Colonic mucosa (tissue), 4 donors: ENCODE data around the gene CA10. TPM values are rescaled to one million over a fixed set of nuclear protein-coding genes. Genes with fewer than 3 reads are reported as not detected.
A peak's percentile ranks its signal among the peaks of the same experiment; 100 is the strongest.

ENCODE experiments used
- DNase-seq: peaks from one replicate; pipeline ENCODE4 v3.0.0-alpha.2; 2020
- H3K27ac ChIP-seq: fragments of 200-600 bp; one replicate; pipeline ENCODE4 v1.8.0; 2021
- H3K27me3 ChIP-seq: fragments of 200-600 bp; one replicate; pipeline ENCODE4 v1.8.0; 2021
- H3K36me3 ChIP-seq: fragments of 200-600 bp; one replicate; pipeline ENCODE4 v1.8.0; 2021
- H3K4me1 ChIP-seq: fragments of 200-600 bp; one replicate; pipeline ENCODE4 v1.8.0; 2021; ENCODE audit warnings: mild to moderate bottlenecking
- H3K4me3 ChIP-seq: fragments of 200-600 bp; one replicate; pipeline ENCODE4 v1.8.0; 2021
- H3K9ac ChIP-seq, 2 donors: one replicate each; pipeline ENCODE4 v1.7.0; 2013; ENCODE audit warnings: control low read depth in 2 of 2, low read depth in 2 of 2, low read length in 2 of 2
- H3K9me3 ChIP-seq: fragments of 200-600 bp; one replicate; pipeline ENCODE4 v1.8.0; 2021
- intact Hi-C: fragments of 100-400 bp; cut with DNase I; formaldehyde crosslinking; loops from one replicate; pipeline ENCODE4 v1.14.1; 2022
- total RNA-seq, 2 donors: library from RNA; stranded (reverse); fragmentation: NEBNext Ultra II Directional in 1 of 2; extraction: Animal tissue kit (Norgen Biotek cat#: 25700) in 1 of 2; gene quantifications; one replicate each; pipeline ENCODE4 v1.2.1, GENCODE V29; 2021
- TF ChIP-seq, protein P1 (sequence below): fragments of 200-600 bp; IDR thresholded peaks from one replicate; pipeline ENCODE4 v1.8.0; 2022; ENCODE audit warnings: antibody characterized with exemption, mild to moderate bottlenecking
- donor health status: healthy.
- donor health status: DM: no; HTN: no; CAD: no.
- donor health status: DM: no; HTN: no; CAD: no.

CA10 gene
- total RNA-seq, 2 donors from 2014 or later, result 0.27 to 0.52 TPM

- Histone ChIP-seq H3K9me3 (no peaks in the 10 kb centered on the region), H3K9ac (no peak overlapping the region), H3K27me3 (no peaks in the 10 kb centered on the region), H3K36me3 (no peaks in the 10 kb centered on the region), H3K4me1 (no peaks in the 10 kb centered on the region), H3K27ac (no peak overlapping the region), H3K4me3 (no peak overlapping the region)
- TF ChIP-seq, protein P1, sequence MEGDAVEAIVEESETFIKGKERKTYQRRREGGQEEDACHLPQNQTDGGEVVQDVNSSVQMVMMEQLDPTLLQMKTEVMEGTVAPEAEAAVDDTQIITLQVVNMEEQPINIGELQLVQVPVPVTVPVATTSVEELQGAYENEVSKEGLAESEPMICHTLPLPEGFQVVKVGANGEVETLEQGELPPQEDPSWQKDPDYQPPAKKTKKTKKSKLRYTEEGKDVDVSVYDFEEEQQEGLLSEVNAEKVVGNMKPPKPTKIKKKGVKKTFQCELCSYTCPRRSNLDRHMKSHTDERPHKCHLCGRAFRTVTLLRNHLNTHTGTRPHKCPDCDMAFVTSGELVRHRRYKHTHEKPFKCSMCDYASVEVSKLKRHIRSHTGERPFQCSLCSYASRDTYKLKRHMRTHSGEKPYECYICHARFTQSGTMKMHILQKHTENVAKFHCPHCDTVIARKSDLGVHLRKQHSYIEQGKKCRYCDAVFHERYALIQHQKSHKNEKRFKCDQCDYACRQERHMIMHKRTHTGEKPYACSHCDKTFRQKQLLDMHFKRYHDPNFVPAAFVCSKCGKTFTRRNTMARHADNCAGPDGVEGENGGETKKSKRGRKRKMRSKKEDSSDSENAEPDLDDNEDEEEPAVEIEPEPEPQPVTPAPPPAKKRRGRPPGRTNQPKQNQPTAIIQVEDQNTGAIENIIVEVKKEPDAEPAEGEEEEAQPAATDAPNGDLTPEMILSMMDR, result peak; percentile 59
- intact Hi-C loops, result loop anchor here (5.0 kb wide), 1 partner anchor 246 kb away; no protein-coding TSS in a partner anchor
- peak; percentile 72 for DNase-seq
These were observed 297.5 kb downstream of the CA10 start for GRCh38 chr17:51860954-51861561.

GRCh38 chr17:51857052-51857597 lies 301.4 kb downstream of the CA10 start:
- TF ChIP-seq, protein P1, result no peak
- Histone ChIP-seq H3K4me3 (no peak overlapping the region), H3K9me3 (no peaks in the 10 kb centered on the region), H3K36me3 (no peaks in the 10 kb centered on the region), H3K4me1 (no peaks in the 10 kb centered on the region), H3K9ac (no peak overlapping the region), H3K27ac (no peak overlapping the region), H3K27me3 (no peaks in the 10 kb centered on the region)
- intact Hi-C loops, result no loop called here
- DNase-seq, result no peak

GRCh38 chr17:51855806-51856205 lies 302.7 kb downstream of the CA10 start:
- TF ChIP-seq, protein P1, result no peak
- intact Hi-C loops, result no loop called here
- no peaks in the 10 kb centered on the region for H3K4me1 ChIP-seq
- no peak overlapping the region for H3K9ac ChIP-seq
- H3K4me3 ChIP-seq, result no peak overlapping the region
- no peak overlapping the region for H3K27ac ChIP-seq
- no peak for DNase-seq
- H3K27me3 ChIP-seq, result no peaks in the 10 kb centered on the region
- H3K9me3 ChIP-seq, result no peaks in the 10 kb centered on the region
- H3K36me3 ChIP-seq, result no peaks in the 10 kb centered on the region

DNA sequence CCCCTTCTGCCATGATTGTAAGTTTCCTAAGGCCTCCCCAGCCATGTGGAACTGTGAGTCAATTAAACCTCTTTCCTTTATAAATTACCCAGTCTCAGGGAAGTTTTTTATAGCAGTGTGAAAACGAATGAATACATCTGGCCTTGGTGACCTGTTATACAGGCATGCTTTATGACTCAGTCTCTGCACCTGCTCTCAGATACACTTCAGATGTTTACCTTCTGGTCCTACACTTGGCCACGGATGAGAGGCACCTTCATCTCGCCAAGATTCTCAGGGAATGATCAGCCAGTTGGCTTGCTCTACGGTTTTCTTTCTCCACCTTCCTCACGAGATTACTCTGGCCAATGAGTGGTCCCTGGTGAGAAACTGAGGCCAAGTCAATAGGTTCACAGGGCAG lies 304.7 kb downstream of the CA10 start:
- TF ChIP-seq, protein P1, result no peak
- H3K27me3 ChIP-seq, result no peaks in the 10 kb centered on the region
- no peak overlapping the region for H3K9ac ChIP-seq
- no peaks in the 10 kb centered on the region for H3K36me3 ChIP-seq
- H3K4me3 ChIP-seq, result no peak overlapping the region
- H3K27ac ChIP-seq, result no peak overlapping the region
- H3K9me3 ChIP-seq, result no peaks in the 10 kb centered on the region
- DNase-seq, result peak; percentile 37
- no peaks in the 10 kb centered on the region for H3K4me1 ChIP-seq
- intact Hi-C loops, result loop anchor here (5.0 kb wide), 1 partner anchor 92 kb away; no protein-coding TSS in a partner anchor

GRCh38 chr17:51852603-51853002 lies 305.9 kb downstream of the CA10 start:
- no peak for DNase-seq
- TF ChIP-seq, protein P1, result no peak
- intact Hi-C loops, result loop anchor here (5.0 kb wide), 1 partner anchor 90 kb away; no protein-coding TSS in a partner anchor
- no peak overlapping the region for H3K4me3 ChIP-seq
- H3K9ac ChIP-seq, result no peak overlapping the region
- no peak overlapping the region for H3K27ac ChIP-seq
- no peaks in the 10 kb centered on the region for H3K4me1 ChIP-seq
- no peaks in the 10 kb centered on the region for H3K36me3 ChIP-seq
- H3K9me3 ChIP-seq, result no peaks in the 10 kb centered on the region
- H3K27me3 ChIP-seq, result no peaks in the 10 kb centered on the region
